Stimulated activated naive CD8-positive, alpha-beta T cell treated with anti-CD3 and anti-CD28 coated beads, Interleukin-15, Interleukin-2, amounts not matched to agents 100 U/mL and 50 U/mL, for 24 hours (primary cell): Measurements from ENCODE around the gene PIM2.

ENCODE experiments used
- ATAC-seq: fragments of 150-1000 bp; cut with Tn5 transposase; one replicate; pipeline ENCODE4 v1.10.0; 2021
- DNase-seq: peaks from one replicate; pipeline ENCODE4 v3.0.0; 2021

The PIM2 gene

DNA sequence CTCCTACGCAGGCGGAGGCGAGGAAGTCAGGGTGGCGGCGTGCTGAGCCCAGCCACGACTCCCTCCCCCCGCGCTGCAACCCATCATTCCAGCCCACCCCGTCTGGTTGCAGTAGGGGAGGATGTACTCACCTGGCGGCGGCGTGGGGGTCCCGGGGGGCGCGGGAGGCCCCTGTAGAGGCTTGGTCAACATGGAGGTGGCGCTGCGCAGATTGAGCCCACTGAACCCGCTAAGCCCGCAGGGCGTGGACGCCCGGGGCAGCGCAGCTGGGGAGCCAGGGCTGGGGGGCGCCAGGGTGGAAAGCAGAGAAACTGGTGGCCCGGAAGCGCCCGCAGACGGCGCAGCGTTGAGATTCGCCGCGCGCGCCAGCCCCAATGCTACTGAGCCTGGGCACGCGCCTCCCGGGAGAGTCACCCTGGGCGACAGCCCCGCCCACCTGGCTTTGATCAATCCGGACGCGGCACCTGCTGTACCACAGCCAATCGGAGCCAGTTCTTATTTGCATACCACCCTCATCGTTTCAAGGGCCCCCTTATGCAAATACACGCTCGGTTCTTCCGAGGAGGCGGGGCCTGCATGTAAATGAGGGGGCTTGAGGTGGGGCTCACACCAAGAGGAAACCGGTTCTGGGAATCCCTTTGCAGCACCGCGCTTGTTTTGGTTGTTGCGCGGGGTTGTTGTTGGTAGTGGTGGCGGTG, at the start of gene PIM2:
Gene PIM2 (minus strand): TSS at position 382 of the 698 bp plus-strand sequence. CDS start 190 bp downstream, at position 192.
- peak; percentile 80 for ATAC-seq

GRCh38 chrX:48968377-48968776, 49.6 kb upstream of the PIM2 start:
- DNase-seq, result no peak
- ATAC-seq, result no peak

More for the DNA sequence above, at the start of gene PIM2:
- DNase-seq, result peak; percentile 89

DNA sequence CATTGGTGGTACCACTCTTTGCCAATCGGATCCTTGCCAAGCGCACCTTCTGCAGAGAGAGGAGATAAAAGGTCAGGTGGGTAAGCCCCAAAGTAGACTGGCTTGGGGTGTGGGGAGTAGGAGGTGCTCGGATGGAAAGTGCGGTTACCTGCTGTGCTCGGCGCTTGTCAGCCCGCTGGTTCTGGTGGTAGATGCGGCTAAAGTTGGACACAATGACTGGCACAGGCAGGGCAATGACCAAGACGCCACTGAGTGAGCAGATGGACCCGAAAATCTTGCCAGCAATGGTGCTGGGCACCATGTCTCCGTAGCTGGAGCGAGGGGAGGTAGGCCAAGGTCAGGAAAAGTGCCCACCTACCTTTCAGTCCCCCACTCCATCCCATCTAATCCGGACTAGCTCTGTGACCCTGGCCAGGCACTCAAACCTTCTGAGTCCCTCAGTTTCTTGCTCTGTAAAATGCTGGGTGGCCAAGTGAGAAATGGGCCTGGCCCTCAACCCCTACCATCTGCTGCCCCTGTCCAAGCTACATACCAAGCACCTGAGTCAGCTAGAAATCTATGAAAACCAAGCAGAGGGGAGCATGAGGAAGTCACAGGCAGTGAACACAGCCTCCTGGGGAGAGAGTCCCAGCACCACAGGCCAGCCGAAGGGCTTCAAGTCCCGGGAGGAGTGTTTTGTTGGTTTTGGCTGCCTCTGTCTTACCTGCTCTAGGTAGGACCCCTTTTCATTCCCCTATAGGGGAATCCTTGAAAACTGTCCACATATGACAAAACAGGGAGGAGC, 48.2 kb upstream of the PIM2 start:
- no peak for DNase-seq
- no peak for ATAC-seq

- ATAC-seq (no peak), DNase-seq (no peak)
Observed at GRCh38 chrX:48965959-48966358, 47.1 kb upstream of the PIM2 start.

- DNase-seq (no peak), ATAC-seq (no peak)
Observed at GRCh38 chrX:48961585-48962091, 42.8 kb upstream of the PIM2 start.

GRCh38 chrX:48960291-48960690, 41.5 kb upstream of the PIM2 start:
- DNase-seq, result no peak
- no peak for ATAC-seq

- no peak for DNase-seq
- ATAC-seq, result no peak
Observed at GRCh38 chrX:48958635-48959094, 39.8 kb upstream of the PIM2 start.

DNA sequence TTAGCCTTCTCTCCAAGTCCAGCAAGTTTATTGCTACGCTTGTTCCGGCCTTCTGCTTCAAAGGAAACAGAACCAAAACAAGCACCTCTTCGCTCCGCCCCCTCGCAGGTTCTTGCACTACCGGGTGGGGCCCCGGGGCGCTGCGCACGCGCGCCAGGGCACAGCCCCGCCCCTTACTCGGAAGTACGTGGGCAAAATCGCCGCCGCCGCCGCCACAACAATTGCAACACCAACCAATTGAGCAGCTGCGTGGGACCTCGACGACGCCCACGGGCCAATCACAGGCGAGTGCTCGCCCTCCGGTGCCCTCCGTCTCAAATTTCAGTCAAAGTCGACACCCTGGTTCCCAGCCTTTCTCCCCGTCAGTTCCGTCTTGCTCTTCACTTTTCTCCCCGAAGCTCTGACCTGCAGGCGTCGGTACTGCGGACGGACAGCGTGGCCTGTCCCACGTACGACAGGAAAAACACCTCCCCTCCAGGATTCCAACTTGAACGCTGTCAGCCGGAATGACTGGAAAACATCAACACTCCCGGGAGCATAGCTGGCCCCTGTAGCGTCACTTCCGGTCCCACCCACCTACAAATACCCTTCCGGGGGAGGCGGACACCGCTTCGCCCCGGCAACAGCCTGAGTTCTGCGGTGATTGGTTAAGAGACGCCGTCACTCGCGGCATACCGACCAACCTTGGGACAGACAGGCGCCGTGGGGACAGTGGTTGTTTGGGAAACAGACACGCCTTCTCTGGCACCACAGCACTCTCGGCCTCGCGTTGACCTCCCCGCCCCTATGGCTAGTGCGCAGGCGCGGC, 39.2 kb upstream of the PIM2 start:
- DNase-seq (peak; percentile 89), ATAC-seq (peak; percentile 89)

- ATAC-seq, result peak; percentile 74
Observed at GRCh38 chrX:48957477-48957826, 38.6 kb upstream of the PIM2 start, which contains the start of gene OTUD5. OTUD5 (minus strand) TSS chrX:48957607; CDS start chrX:48957570, 37 bp downstream.

GRCh38 chrX:48956728-48957414, 38.0 kb upstream of the PIM2 start:
- no peak for ATAC-seq

More at GRCh38 chrX:48957477-48957826, 38.6 kb upstream of the PIM2 start, which contains the start of gene OTUD5:
- peak; percentile 79 for DNase-seq

DNA sequence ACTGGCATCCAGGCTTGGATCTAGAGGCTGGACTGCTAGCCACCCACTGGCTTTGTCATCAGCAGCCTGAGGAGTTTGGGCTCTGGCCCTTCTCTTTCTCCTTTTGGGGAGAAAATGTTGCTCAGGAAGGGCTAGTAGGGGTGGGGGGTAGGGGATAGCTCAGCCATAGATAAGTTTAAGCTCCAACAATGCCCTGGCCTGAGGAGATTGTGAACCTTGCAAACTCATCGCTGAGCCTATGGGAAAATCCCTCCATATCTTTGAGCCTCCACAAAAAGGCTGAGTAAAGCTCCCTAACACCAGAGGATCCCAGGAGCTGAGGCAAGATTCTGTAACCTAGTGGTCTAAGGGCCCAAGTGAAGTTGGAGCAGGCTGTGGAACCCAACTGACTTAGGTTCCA, 29.8 kb upstream of the PIM2 start:
- DNase-seq, result no peak
- ATAC-seq, result no peak

More at GRCh38 chrX:48956728-48957414, 38.0 kb upstream of the PIM2 start:
- peak; percentile 62 for DNase-seq

DNA sequence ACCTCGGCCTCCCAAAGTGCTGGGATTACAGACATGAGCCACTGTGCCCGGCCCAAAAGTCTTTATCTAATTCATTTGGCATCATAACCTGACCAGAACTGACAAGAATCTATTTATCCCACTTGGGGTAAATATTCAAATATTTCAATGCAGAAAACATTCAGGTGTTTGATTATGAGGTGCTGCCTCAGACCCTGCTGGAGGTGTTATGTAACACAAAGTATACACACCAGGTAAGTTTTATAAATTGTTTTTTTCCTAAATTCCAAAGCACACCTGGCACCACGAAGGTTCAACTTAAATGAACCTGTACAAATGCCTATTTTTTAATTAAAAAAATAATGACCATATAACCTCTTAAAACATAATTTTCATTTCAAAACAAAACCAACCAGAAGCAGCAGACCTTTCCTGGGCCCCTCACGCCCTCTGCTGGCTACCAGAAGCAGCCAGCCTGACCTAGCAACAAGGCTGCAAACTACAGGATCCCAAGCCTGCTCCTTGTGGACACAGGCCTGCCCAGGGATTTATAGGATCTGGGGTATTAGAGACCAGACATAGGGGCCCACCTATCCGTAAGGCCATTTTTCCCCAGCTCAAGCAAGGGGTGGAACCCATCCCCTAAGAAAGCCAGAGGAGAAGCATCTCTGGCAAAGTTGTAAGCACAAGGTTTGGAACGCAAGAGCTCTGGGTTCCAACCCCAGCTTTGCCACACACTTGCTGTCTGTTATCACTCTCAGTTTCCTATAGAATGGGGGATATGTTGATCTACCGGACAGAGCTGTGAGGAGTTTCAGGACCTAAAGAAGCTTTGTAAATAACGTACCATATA, 26.9 kb upstream of the PIM2 start:
- DNase-seq, result peak; percentile 50

GRCh38 chrX:48942895-48943294, 24.1 kb upstream of the PIM2 start:
- ATAC-seq (no peak), DNase-seq (no peak)

More for the DNA sequence above, 26.9 kb upstream of the PIM2 start:
- no peak for ATAC-seq

GRCh38 chrX:48940404-48940955, 21.7 kb upstream of the PIM2 start:
- DNase-seq, result no peak
- no peak for ATAC-seq

DNA sequence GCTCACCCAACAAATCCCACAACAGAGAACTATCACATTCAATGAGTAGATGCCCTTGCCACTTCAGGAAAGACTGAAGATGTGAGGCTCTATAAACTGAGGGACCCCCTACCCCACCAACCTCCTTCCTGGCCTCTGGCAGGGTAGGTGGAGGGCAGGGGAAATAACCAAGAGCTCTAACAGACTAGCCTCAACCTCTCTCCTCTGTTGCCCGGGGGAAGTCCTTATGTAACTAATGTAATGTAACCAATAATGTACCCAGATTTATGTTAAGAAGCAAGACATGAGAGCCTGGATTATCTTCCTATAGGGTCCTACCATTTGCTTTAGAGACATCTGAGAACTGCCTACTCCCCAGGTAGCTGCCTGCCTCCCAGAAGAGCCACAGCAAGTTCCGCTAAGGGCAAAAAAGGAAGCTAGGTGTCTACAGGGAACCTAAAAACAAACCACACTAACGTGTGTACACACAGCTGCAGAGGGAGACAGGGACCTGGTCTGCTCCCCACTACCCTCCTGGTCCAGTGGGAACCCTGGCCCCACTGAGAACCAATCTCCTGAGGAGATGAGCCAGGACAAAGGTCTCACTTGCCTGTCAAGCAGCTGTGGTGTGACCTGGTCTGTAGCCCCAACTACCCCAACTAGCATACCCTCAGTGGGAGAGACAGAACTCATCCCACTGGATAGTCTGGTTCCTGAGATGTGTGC, 20.9 kb upstream of the PIM2 start:
- no peak for ATAC-seq
- DNase-seq, result no peak

DNA sequence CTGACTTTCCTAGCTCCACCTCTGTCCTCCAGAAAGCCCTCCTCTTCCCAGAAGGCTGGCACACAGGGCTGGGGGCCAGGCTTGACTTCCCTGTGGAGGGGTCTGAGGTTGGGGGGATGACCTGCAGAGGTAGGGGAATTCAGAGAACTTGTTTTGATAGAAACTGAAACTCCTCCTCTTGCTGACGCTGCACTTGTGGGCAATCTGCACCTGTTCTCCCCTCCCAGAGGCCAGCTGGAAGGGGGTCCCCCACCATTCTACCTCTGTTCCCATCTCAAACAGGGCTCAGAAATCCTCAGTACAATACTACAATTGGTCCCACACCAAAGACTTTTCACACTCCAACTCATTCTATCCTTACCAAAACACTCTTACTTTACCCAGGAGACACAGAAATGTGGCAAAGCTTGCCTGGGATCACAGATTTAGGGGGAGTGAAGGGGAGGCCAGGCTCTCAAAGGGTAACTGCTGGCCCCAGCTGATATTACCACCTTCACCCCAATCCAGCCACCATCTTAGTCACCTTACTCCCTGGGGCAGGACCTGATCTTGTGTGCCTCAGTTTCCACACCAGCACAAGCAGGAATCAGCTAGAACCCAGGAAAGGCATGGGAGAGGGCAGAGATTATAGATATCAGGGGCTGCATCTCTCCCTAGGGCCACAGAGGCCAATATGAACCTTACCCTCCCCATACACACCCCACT, 20.0 kb upstream of the PIM2 start:
- ATAC-seq, result peak; percentile 60
- peak; percentile 74 for DNase-seq

GRCh38 chrX:48937054-48937907, 18.5 kb upstream of the PIM2 start:
- DNase-seq (peak; percentile 88), ATAC-seq (peak; percentile 76)
